GM12892 (cell line): ENCODE data around the gene LRCH3.

Experiments
- POLR2AphosphoS5 ChIP-seq: IDR thresholded peaks from 2 replicates; pipeline ENCODE4 v1.6.1; 2011; ENCODE audit warnings: low read depth, low read length, control low read depth
- TAF1 ChIP-seq: IDR thresholded peaks from 2 replicates; pipeline ENCODE4 v1.6.1; 2011; ENCODE audit warnings: low read depth, mild to moderate bottlenecking, control low read depth, low read length, borderline replicate concordance

GRCh38 chr3:197874064-197874463 is 83.0 kb downstream of the LRCH3 start:
- no peak for TF ChIP-seq TAF1
- no peak for TF ChIP-seq POLR2AphosphoS5
